ENCODE data around the gene MFSD6.
"Not testable (repeated sequence)": the region's sequence is repeated elsewhere in the genome, so short reads cannot be mapped to it uniquely, and the experiment has no call there.

Gene MFSD6

GRCh38 chr2:190504912-190505311 lies 96.8 kb downstream of the MFSD6 start:
- no peak for DNase-seq

GRCh38 chr2:190505696-190506095 lies 97.5 kb downstream of the MFSD6 start:
- no peak for DNase-seq

GRCh38 chr2:190506666-190507065 lies 98.5 kb downstream of the MFSD6 start:
- DNase-seq: no peak

- DNase-seq: no peak
Measured at GRCh38 chr2:190507135-190507534, 99.0 kb downstream of the MFSD6 start.

- not testable (repeated sequence) for DNase-seq
Measured at GRCh38 chr2:190509895-190510294, 101.7 kb downstream of the MFSD6 start.

- DNase-seq: peak in 1 of 2 donors; percentile 44
Measured at GRCh38 chr2:190511104-190511503, 102.9 kb downstream of the MFSD6 start.

GRCh38 chr2:190512539-190513095 lies 104.5 kb downstream of the MFSD6 start:
- DNase-seq: no peak

GRCh38 chr2:190513877-190514276 lies 105.7 kb downstream of the MFSD6 start:
- no peak for DNase-seq

GRCh38 chr2:190514676-190515075 lies 106.5 kb downstream of the MFSD6 start:
- no peak for DNase-seq

GRCh38 chr2:190515687-190516086 lies 107.5 kb downstream of the MFSD6 start:
- no peak for DNase-seq

- no peak for DNase-seq
Measured at GRCh38 chr2:190517468-190517867, 109.3 kb downstream of the MFSD6 start.

- DNase-seq: no peak
Measured at GRCh38 chr2:190519975-190520767, 112.0 kb downstream of the MFSD6 start.

- DNase-seq: no peak
Measured at GRCh38 chr2:190524928-190525327, 116.8 kb downstream of the MFSD6 start.

- DNase-seq: no peak
Measured at GRCh38 chr2:190526105-190526750, 118.1 kb downstream of the MFSD6 start.

GRCh38 chr2:190527214-190527613 lies 119.1 kb downstream of the MFSD6 start:
- no peak for DNase-seq

- no peak for DNase-seq
Measured at GRCh38 chr2:190527918-190528317, 119.8 kb downstream of the MFSD6 start.

GRCh38 chr2:190528521-190529001 lies 120.4 kb downstream of the MFSD6 start:
- DNase-seq: no peak

GRCh38 chr2:190529486-190530247 lies 121.5 kb downstream of the MFSD6 start:
- DNase-seq: no peak

- peak in 1 of 2 donors; percentile 26 for DNase-seq
Measured at GRCh38 chr2:190530248-190530900, 122.2 kb downstream of the MFSD6 start.

- DNase-seq: no peak
Measured at GRCh38 chr2:190532581-190532980, 124.4 kb downstream of the MFSD6 start.

GRCh38 chr2:190533175-190533967 lies 125.2 kb downstream of the MFSD6 start:
- no peak for DNase-seq

GRCh38 chr2:190533968-190534309 lies 125.8 kb downstream of the MFSD6 start:
- no peak for DNase-seq

All from hippocampal formation (tissue), 2 donors.